ENCODE measurements around the gene ZFR.

DNA sequence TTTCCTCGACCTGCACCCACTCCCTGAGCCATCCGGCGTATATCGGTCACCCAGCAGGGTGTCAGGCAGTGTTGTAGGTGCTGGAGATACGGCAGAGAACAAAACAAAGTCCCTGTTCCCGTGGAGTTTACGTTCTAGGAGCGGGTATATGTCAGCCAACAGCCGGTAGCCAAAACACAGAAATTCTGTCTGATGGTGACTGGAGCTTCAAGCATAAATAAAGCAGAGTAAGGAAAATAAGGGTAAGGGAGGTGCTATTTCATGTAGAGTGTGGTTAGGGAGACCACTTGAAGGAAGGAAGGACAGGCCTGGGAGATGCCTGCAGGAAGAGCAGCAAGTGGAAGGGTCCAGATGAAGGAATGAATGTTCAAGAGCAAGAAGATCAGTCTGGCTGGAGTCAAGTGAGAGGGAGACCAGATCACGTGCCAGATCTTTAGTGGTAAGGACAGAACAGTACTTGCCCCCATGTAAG, 783 bp upstream of the ZFR start:
- TF ChIP-seq, protein P1, sequence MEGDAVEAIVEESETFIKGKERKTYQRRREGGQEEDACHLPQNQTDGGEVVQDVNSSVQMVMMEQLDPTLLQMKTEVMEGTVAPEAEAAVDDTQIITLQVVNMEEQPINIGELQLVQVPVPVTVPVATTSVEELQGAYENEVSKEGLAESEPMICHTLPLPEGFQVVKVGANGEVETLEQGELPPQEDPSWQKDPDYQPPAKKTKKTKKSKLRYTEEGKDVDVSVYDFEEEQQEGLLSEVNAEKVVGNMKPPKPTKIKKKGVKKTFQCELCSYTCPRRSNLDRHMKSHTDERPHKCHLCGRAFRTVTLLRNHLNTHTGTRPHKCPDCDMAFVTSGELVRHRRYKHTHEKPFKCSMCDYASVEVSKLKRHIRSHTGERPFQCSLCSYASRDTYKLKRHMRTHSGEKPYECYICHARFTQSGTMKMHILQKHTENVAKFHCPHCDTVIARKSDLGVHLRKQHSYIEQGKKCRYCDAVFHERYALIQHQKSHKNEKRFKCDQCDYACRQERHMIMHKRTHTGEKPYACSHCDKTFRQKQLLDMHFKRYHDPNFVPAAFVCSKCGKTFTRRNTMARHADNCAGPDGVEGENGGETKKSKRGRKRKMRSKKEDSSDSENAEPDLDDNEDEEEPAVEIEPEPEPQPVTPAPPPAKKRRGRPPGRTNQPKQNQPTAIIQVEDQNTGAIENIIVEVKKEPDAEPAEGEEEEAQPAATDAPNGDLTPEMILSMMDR (IDR thresholded peaks at IDR 0.05; ENCODE audit: low read depth, low read length): no peak
- TF ChIP-seq POLR2A (IDR thresholded peaks at IDR 0.05; ENCODE audit: extremely low read depth, insufficient read length): no peak

Data from NB4 (cell line).